Fibroblast of villous mesenchyme (primary cell): ENCODE results near the gene PHF21B. TPM values are rescaled to one million over a fixed set of nuclear protein-coding genes. Genes with fewer than 3 reads are reported as not detected.

Experiments
- DNase-seq: peaks from one replicate; pipeline ENCODE4 v3.0.0-alpha.2; 2010; ENCODE audit warnings: low read depth
- H3K4me3 ChIP-seq: 2 replicates; pipeline ENCODE4 v1.5.1; 2011; ENCODE audit warnings: low read depth, mild to moderate bottlenecking, low read length
- CTCF ChIP-seq: IDR thresholded peaks from 2 replicates; pipeline ENCODE4 v1.5.1; 2012; ENCODE audit warnings: low read depth, mild to moderate bottlenecking, low read length; ENCODE audit not compliant: insufficient read depth
- total RNA-seq: library from RNA; depleted of rRNA; stranded (reverse); fragments of >200 nt; gene quantifications from 2 replicates; pipeline ENCODE4 v1.2.3, GENCODE V29; 2012

PHF21B gene
- total RNA-seq, 1 donor = not detected

GRCh38 chr22:44831885-44832284, 177.9 kb downstream of the PHF21B start:
- no peak overlapping the region for H3K4me3 ChIP-seq
- no peak for TF ChIP-seq CTCF
- no peak for DNase-seq

Other genes starting within 250 kb of the PHF21B start
- gene NUP50, start 153.9 kb upstream of the PHF21B start, total RNA-seq = 37.4 and 41.9 TPM in 2 replicates
- gene KIAA0930, start 230.9 kb upstream of the PHF21B start, total RNA-seq = 44.5 and 55.4 TPM in 2 replicates